ENCODE results near the gene CTDSPL.

- no peak for TF ChIP-seq CTCF (IDR thresholded peaks at IDR 0.05; ENCODE audit: insufficient read depth, low read length)
- TF ChIP-seq GABPA (IDR thresholded peaks at IDR 0.05; ENCODE audit: low read depth): no peak
- TF ChIP-seq, protein P1, sequence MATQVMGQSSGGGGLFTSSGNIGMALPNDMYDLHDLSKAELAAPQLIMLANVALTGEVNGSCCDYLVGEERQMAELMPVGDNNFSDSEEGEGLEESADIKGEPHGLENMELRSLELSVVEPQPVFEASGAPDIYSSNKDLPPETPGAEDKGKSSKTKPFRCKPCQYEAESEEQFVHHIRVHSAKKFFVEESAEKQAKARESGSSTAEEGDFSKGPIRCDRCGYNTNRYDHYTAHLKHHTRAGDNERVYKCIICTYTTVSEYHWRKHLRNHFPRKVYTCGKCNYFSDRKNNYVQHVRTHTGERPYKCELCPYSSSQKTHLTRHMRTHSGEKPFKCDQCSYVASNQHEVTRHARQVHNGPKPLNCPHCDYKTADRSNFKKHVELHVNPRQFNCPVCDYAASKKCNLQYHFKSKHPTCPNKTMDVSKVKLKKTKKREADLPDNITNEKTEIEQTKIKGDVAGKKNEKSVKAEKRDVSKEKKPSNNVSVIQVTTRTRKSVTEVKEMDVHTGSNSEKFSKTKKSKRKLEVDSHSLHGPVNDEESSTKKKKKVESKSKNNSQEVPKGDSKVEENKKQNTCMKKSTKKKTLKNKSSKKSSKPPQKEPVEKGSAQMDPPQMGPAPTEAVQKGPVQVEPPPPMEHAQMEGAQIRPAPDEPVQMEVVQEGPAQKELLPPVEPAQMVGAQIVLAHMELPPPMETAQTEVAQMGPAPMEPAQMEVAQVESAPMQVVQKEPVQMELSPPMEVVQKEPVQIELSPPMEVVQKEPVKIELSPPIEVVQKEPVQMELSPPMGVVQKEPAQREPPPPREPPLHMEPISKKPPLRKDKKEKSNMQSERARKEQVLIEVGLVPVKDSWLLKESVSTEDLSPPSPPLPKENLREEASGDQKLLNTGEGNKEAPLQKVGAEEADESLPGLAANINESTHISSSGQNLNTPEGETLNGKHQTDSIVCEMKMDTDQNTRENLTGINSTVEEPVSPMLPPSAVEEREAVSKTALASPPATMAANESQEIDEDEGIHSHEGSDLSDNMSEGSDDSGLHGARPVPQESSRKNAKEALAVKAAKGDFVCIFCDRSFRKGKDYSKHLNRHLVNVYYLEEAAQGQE (IDR thresholded peaks at IDR 0.05; ENCODE audit: insufficient replicate concordance, low read depth): no peak
These were observed 134.3 kb downstream of the CTDSPL start for GRCh38 chr3:37995652-37996641.

Measured in HL-60 (cell line).